ENCODE measurements around the gene GPATCH1.

GPATCH1 gene

DNA sequence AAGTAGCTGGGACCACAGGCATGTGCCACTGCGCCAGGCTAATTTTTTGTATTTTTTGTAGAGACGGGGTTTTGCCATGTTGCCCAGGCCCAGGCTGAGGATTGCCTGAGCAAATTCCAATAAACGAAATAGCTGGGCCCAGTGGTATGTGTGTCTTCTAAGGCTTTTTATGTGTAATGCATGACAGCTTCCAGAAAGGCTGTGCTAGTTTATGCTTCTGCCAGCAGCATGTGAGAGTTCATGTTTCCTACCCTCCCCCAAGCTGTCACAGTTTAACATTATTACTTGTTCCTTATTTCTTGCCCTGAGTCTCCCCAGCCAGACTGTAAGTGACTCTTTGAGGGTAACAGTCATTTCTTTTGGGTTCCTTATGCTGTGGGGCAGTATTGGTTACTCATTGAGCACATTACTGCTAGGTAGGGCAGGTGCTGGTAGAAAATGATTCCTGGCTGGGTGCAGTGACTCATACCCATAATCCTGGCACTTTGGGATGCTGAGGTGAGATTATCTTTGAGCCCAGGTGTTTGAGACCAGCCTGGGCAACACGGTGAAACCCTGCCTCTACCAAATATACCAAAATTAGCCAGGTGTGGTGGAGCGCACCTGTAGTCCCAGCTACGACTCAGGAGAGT lies 13.6 kb downstream of the GPATCH1 start:
- H3K36me3 ChIP-seq (ENCODE audit: control insufficient read depth, low read length), result peaks cover 54% of the 10 kb centered on the region
- TF ChIP-seq EZH2phosphoT487 (IDR thresholded peaks at IDR 0.05; ENCODE audit: borderline replicate concordance, low read length) (no peak), CTCF (IDR thresholded peaks at IDR 0.05; ENCODE audit: low read depth, low read length, poor library complexity, severe bottlenecking) (no peak)
- no peaks in the 10 kb centered on the region for H3F3A ChIP-seq (ENCODE audit: control insufficient read depth, insufficient read depth)
- no peaks in the 10 kb centered on the region for H3K9me3 ChIP-seq (ENCODE audit: control insufficient read depth, insufficient read depth, low read length)
- H4K20me1 ChIP-seq (ENCODE audit: control insufficient read depth, insufficient read depth, low read depth, low read length), result no peaks in the 10 kb centered on the region
- H3K9me2 ChIP-seq (replicated peaks; ENCODE audit: control insufficient read depth, low read length), result no peaks in the 10 kb centered on the region
- no peaks in the 10 kb centered on the region for H3K4me1 ChIP-seq (ENCODE audit: control insufficient read depth, low read length)
- no peak overlapping the region for H3K27ac ChIP-seq (ENCODE audit: low read depth, low read length)
- no peaks in the 10 kb centered on the region for H3K27me3 ChIP-seq (ENCODE audit: control insufficient read depth, low read length)
- no peak overlapping the region for H3K4me3 ChIP-seq (ENCODE audit: low read length)
- no peak overlapping the region for H3K4me2 ChIP-seq (ENCODE audit: low read length)
- H3K79me2 ChIP-seq (ENCODE audit: control insufficient read depth, low read length), result no peaks in the 10 kb centered on the region

- Histone ChIP-seq H3K4me3 (ENCODE audit: low read length) (no peak overlapping the region), H3K27me3 (ENCODE audit: control insufficient read depth, low read length) (no peaks in the 10 kb centered on the region), H3K4me1 (ENCODE audit: control insufficient read depth, low read length) (no peaks in the 10 kb centered on the region), H3K36me3 (ENCODE audit: control insufficient read depth, low read length) (peaks cover 47% of the 10 kb centered on the region), H3K79me2 (ENCODE audit: control insufficient read depth, low read length) (no peaks in the 10 kb centered on the region), H4K20me1 (ENCODE audit: control insufficient read depth, insufficient read depth, low read depth, low read length) (no peaks in the 10 kb centered on the region), H3K9me2 (replicated peaks; ENCODE audit: control insufficient read depth, low read length) (no peaks in the 10 kb centered on the region), H3F3A (ENCODE audit: control insufficient read depth, insufficient read depth) (no peaks in the 10 kb centered on the region), H3K4me2 (ENCODE audit: low read length) (no peak overlapping the region), H3K27ac (ENCODE audit: low read depth, low read length) (no peak overlapping the region), H3K9me3 (ENCODE audit: control insufficient read depth, insufficient read depth, low read length) (no peaks in the 10 kb centered on the region)
- no peak for TF ChIP-seq CTCF (IDR thresholded peaks at IDR 0.05; ENCODE audit: low read depth, low read length, poor library complexity, severe bottlenecking)
- no peak for TF ChIP-seq EZH2phosphoT487 (IDR thresholded peaks at IDR 0.05; ENCODE audit: borderline replicate concordance, low read length)
Observed at GRCh38 chr19:33096005-33096404, 15.0 kb downstream of the GPATCH1 start.

DNA sequence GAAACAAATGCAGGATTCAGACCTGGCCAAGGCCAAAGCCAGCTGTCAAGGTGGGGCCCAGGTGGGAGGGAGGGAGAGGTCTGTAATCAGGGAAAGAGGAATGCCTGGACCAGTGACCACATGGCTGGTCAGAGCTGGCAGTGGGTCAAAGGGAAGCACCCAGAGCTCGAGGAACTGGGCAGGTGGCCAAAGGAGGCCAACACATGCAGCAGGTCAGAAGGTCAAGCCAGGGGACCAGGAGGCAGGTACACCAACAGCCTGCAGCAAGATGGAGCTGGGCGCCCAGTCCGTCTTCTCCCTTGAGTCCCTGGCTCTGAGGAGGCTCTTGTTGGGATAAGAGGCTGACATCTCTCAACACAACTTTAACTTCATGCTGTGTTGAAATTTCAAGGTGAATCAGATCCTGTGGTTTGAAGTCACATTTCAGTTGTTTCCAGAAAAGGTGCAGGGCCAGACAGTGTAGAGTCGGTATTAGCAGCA lies 17.1 kb downstream of the GPATCH1 start:
- H4K20me1 ChIP-seq (ENCODE audit: control insufficient read depth, insufficient read depth, low read depth, low read length), result no peaks in the 10 kb centered on the region

More for the DNA sequence above, 17.1 kb downstream of the GPATCH1 start:
- TF ChIP-seq CTCF (IDR thresholded peaks at IDR 0.05; ENCODE audit: low read depth, low read length, poor library complexity, severe bottlenecking) (no peak), EZH2phosphoT487 (IDR thresholded peaks at IDR 0.05; ENCODE audit: borderline replicate concordance, low read length) (no peak)
- H3K4me2 ChIP-seq (ENCODE audit: low read length), result no peak overlapping the region
- no peaks in the 10 kb centered on the region for H3K79me2 ChIP-seq (ENCODE audit: control insufficient read depth, low read length)
- H3F3A ChIP-seq (ENCODE audit: control insufficient read depth, insufficient read depth), result no peaks in the 10 kb centered on the region
- no peak overlapping the region for H3K4me3 ChIP-seq (ENCODE audit: low read length)
- peaks cover 53% of the 10 kb centered on the region for H3K36me3 ChIP-seq (ENCODE audit: control insufficient read depth, low read length)
- H3K9me3 ChIP-seq (ENCODE audit: control insufficient read depth, insufficient read depth, low read length), result no peaks in the 10 kb centered on the region
- H3K4me1 ChIP-seq (ENCODE audit: control insufficient read depth, low read length), result no peaks in the 10 kb centered on the region
- no peak overlapping the region for H3K27ac ChIP-seq (ENCODE audit: low read depth, low read length)
- no peaks in the 10 kb centered on the region for H3K9me2 ChIP-seq (replicated peaks; ENCODE audit: control insufficient read depth, low read length)
- H3K27me3 ChIP-seq (ENCODE audit: control insufficient read depth, low read length), result no peaks in the 10 kb centered on the region
